Activated CD4-positive, alpha-beta T cell treated with anti-CD3 and anti-CD28 coated beads, Interleukin-2, Interleukin-4, amounts not matched to agents 100 ng/mL and 50 ng/mL, durations not matched to agents 16 hours and 8 hours (primary cell): ENCODE measurements around the gene ENTPD6.
"Not testable (repeated sequence)": the region's sequence is repeated elsewhere in the genome, so short reads cannot be mapped to it uniquely, and the experiment has no call there.

ENCODE experiments used
- DNase-seq: peaks from one replicate; pipeline ENCODE4 v3.0.0-alpha.2; 2020; ENCODE audit warnings: low spot score

The ENTPD6 gene

DNA sequence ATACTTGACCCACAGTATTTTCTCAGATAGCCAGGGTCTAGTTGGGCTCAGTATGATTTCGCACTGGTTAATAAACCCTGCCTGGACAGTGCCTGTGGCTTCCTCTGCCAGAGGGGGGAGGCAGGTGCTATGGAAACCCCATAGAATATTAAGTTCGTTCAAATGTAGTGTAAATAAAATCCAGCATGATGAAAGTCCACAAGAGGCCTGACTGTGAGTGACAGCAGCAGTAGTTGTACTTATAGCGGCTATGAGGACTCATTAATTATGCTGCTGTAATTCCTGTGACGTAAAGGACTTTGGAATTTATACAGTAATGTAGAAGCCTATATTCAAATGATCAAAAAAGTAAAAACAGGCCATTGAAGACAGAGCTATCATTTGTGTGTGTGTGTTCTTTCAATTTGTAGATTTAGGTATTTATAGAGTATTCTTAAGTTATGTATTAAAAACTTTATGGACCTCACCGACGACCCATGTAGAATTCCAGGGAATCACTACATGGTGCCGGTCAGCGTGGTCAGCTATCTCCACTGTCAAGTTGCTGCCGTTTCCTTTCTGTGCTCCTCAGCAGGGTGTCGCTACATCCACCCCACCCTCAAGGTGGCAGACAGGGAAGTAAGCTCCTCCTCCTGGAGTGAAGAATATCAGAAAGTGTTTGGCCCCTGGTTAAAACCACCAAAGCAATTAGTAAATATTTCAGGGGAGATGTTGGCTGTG lies 62.4 kb downstream of the ENTPD6 start:
- DNase-seq, result no peak

DNA sequence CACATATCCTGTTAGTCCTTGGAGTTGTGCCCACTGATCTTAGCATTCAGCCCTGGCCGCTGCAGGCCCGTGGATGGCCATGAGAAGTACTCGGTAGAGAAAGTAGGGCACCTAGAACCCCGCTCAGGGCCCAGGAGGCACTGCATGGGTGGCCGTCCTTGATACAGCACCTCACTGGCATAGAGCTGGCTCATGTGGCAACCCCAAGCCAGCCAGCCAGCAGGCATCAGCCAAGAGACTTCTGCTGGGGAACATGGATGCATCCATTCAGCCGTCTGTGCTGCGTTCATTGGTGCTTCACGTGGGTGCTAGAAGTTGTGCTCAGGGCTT lies 62.9 kb downstream of the ENTPD6 start:
- DNase-seq, result no peak

DNA sequence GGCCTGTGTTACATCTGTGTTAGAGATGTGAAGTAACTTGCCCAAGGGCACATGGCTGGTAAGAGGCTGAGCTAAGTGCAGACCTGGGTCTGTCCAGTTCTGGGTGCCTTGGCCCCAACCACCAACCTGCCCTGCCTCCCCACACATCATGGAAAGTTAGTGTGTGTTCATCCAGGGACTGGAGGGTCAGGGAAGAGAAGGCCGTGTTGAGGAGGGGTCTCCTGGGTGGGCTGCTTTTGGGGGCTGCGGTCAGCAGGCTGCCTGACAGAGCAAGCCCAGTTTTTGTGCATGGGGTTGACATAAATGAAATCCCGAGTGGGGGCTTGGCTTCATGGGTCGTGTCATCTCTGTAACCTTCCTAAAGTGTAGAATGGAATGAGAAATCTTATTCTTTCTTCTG lies 63.3 kb downstream of the ENTPD6 start:
- no peak for DNase-seq

DNA sequence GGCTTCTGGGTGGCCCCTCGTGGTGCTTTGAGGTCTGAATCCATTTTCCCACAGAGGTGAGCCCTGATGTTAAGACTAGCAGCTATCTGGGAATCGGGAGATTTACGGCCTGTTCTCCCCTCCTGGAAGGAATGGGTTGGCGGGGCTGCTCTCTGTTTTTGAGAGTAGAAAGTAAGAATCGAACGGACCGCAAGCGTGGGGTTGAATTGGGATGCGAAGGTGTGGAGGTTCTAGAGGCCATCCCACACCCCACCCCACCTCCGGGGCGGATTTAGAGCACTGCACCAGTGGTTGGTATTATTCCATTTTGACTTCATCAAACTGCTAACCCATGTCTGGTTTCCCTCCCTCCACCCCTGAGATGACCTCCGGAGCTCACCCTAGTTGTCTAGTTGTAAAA lies 63.8 kb downstream of the ENTPD6 start:
- no peak for DNase-seq

DNA sequence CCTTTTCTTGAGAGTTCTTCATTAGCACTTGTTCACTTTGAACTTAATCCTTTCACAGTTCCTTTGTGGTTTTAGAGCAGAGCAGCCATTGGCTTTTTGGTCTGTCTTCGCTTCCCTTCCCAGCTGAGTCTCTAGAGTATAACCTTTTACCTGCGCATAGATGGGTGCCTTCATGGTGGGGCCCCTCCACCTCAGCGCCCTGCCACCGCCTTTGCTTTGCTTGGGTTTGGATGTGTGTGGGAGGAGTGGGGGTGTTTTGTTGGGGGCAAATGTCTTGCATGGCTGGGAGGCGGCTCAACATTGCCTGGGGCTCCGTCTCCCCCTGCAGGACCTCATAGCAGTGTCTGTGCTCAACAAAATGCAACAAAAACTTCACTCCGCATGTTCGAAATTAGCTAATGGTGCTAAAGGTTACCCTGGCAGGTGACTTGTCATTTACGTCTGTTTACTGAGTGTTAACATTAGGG lies 64.3 kb downstream of the ENTPD6 start:
- DNase-seq, result no peak

DNA sequence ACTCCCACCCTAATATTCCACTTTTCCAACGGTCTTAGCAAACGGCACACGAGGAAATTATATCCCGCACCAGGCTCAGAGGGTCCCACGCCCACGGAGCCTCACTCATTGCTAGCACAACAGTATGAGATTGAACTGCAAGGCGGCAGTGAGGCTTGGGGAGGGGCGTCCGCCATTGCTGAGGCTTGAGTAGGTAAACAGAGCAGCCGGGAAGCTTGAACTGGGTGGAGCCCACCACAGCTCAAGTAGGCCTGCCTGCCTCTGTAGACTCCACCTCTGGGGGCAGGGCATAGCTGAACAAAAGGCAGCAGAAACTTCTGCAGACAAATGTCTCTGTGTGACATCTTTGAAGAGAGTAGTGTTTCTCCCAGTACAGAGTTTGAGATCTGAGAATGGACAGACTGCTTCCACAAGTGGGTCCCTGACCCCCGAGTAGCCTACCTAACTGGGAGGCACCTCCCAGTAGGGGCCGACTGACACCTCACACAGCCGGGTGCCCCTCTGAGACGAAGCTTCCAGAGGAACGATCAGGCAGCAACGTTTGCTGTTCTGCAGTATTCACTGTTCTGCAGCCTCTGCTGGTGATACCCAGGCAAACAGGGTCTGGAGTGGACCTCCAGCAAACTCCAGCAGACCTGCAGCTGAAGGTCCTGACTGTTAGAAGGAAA lies 65.4 kb downstream of the ENTPD6 start:
- not testable (repeated sequence) for DNase-seq

DNA sequence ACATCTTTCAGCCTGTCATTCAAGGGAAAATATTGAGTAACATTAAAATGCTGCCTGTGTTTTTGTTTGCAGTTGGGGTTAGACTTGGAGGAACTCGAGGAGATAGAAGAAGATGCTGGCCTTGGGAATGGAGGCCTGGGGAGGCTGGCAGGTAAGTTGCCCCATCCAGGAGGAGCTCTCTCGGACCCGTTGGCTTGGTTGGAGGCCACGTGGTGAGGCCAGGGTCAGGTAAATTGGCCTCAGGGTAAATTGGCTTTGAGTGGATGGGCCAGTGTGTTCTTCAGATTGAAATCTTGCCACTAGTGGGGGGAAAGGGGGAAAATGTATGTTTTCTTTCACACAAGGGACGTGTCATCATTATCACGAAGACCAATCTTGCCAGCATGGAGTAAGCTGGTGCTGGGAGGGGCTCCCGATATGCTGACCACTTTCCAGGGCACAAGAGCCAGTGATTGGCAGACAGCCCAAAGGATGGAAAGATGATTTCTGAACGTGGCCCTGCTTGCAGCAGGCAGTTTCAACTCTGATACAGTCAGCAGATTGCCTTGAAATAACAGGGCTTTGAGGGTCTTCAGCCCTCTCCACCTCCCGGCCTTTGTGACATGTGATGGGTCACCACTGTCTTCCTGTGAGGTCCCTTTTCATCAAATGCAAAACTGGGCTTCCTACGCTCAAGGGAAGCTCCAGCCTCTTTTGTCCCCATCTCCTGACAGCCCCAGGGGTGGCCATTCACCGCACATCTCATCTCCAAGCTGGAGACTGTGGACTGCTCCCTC lies 73.7 kb downstream of the ENTPD6 start:
- no peak for DNase-seq

DNA sequence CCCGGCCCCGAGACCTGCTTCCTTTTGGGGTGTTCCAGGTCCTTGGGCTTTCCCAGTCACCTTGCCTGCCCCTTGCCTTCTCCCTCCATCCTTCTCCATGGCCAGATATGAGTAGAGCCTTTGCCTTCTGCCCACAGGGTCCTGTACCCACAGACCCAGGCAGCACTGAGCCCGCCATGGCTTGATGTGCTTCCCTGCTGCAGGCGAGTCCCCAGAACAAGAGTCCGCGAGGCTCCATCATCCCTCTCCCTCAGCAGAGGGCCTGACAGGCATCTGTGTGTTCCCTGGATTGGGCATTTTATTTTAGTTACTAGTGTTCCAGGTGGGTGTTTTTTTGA lies 74.3 kb downstream of the ENTPD6 start:
- DNase-seq, result no peak

DNA sequence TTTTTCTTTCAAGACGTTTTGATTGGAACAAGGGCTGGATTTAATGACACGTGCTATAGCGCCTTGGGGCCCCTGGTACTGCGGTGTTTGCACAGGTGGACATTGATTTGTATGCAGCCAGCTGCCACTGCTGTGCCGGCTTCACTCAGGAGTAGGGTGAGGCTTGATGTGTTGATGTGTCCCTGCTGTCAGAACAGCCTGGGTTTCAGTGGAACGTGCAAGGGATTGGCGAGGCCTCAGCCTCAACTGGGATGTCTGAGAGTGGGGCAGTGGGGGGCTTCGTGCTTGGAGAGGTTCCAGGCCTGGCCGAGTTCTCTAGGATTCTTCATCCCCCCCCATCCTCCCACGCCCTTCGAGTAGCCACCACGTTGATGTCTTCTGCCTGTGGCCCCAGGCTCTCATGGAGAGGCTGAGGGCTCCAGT lies 75.3 kb downstream of the ENTPD6 start:
- DNase-seq, result no peak

DNA sequence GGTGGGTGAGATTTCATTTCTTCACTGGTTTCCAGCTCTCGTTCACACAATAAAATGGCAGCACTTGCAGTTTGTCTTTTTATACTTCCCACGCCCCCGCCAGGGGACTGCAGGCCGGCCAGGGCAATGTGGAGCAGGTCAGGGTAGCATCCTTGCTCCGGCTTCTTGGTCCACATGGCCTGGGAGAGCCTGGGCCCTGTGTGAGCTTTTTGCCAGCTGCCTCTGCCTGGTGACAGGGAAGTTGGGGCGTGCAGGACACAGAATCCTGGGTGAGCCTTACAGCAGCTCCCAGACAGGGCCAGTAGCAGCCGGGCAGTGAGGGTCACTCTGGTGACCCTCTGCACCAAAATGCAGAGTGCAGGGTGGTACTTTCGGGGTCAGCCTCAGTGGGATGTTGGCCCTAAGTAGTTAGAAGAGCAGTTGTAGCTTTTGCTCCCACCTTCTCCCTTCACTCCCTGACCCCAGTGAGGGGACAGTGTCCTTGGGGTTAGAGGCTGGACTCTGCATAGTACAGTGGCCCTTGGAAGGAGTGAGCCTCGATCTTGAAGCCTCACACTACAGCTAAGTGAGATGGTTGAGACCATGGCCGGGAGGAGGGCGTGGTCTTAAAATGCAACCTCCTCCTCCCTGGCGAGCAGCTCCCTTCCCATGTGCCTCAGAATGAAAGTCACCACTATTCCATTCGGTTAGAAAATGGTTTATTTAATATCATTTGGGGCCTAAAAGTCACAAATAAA lies 76.1 kb downstream of the ENTPD6 start:
- no peak for DNase-seq

DNA sequence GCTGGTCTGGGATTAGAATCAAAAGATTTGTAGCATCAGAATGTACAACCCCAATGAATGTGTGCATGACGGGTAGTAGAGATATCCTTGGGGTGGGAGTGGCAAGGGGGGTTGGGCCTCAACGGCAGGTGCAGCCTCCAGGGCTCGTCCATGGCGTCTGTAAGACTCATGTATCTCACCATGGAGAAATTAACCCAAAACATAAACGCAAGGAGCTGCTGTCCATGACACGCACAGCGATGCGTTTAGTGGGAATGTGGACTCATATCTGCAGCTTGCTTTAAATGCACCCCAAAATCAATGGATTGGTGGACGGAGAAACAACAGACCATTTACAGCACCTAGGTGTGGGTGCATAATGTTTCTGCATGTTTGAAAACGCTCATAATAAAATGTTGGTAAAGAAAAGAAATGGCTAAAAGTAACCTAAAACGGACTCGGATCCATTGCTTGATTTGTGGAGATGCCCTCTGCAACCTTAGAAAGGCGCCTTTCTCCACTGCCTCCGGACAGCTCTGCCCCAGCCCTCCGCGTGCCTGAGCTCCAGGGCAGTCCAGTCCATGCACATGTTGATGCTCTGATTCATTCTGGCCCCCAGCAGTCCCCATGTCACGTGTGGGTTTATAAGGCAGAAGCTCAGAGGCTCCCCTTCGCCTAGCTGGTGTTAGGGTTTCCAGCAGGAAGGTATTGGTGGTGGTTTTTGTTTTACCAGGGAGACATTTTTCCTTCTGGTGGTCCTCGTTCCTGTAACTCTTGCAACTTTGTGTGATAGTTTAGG lies 76.9 kb downstream of the ENTPD6 start:
- no peak for DNase-seq

DNA sequence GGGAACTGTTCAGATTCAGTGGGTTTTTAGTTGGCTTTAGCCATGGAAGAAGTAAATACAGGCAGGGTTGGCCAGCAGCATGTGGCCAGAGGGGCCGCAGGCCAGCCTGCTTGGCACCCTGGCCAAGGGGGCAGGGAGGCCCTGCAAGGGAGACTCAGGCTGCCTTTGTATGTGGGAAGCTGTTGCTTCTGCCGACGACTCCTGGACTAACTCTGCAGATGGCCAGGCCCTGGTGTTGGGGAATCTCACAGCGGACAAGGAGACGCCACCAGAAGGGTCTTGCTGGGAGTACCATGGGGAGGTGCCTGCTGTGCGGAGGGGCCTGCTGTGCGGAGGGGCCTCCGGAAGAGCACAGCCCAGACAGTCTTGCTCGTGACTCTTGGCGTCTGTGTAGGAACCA lies 77.5 kb downstream of the ENTPD6 start:
- DNase-seq, result no peak

DNA sequence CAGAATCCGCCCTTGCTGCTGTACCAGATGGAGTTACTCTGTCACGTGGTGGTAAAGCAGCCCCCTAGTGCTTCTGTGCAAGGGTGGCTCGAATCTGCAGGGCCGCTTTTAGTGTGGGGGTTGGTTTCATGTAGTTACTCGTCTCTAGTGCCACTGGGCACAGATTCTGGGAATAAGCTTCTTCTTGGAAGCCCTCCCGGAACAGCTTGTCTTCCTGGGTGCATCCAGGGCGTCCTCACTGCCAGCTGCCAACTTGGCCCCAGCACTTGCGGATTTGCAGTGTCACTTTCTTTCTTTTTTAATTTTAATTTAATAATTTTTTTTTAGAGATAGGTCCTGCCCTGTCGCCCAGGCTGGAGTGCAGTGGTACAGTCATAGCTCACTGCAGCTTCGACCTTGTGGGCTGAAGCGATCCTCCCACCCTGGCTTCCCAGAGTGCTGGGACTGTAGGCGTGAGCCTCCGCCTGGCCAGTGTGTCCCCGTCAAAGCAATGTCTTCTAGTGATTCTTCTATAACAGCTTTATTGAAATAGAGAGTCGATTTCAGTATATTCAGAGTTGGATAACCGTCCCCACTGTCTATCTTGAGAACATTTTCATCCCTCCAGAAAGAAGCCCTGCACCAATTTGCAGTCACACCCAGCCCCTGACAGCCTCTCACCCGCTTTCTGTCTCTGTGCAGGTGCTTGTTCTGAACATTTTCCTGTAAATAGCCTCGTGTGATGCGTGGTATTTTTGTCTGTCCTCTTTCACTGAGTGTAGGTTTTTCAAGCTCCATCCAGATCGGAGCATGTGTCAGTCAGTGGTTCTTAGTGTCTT lies 78.2 kb downstream of the ENTPD6 start:
- no peak for DNase-seq

DNA sequence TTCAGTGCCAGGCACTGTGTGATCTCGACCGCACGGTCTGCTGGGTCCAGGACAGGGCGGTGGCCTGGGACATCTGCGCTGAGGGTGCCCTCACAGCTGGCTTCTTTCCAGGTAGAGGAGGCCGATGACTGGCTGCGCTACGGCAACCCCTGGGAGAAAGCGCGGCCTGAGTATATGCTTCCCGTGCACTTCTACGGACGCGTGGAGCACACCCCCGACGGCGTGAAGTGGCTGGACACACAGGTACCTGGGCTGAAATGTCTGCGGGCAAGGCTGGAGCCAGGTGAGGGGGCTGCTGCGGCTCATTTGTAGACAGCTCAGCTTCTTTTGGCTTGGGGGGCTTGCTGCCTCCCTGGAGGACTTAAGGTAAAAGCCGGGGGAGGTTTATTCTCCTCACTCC lies 79.0 kb downstream of the ENTPD6 start:
- DNase-seq, result no peak

DNA sequence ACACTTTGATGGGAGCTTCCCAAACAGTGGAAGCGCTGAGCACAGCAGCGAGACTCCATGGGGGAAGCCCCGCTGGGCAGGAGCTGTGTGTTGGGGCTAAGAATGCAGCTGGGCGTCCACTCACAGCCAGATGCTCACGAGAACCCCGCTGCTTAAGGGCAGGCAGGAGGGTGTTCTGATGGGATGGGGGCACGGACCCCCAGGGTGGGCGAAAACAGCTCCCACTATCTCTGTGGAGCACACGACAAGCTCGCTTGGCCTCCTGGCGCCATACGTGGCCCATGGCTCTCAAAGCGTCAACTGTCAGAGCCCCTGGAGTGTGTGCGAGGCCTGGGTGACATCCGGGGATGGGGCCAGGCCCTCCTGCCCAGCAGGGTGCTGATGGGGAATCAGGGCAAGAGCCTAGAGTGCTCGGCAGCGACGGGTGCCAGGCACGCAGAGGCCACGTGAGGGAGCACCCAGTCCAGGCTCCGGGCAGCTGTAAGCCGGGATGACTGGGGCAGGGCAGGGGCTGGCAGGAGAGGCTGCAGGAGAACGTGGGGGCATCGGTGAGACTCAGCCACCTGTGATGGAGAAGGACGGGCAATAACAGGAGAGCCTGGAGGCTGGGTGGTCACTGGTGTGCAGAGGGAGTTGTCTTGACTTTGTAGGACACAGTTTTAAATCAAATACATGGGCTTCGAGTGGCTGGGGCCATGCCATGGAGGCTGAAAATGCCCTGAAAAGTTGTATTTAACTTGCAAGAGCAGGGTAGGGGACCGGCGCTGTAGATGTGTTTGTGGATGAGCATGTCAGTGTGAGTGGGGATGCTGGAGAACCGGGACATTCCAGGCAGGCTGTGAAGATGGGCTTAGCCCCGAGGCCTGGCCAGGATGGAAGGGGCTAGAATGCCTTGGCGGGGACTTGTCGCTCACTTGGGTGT lies 79.6 kb downstream of the ENTPD6 start:
- no peak for DNase-seq

DNA sequence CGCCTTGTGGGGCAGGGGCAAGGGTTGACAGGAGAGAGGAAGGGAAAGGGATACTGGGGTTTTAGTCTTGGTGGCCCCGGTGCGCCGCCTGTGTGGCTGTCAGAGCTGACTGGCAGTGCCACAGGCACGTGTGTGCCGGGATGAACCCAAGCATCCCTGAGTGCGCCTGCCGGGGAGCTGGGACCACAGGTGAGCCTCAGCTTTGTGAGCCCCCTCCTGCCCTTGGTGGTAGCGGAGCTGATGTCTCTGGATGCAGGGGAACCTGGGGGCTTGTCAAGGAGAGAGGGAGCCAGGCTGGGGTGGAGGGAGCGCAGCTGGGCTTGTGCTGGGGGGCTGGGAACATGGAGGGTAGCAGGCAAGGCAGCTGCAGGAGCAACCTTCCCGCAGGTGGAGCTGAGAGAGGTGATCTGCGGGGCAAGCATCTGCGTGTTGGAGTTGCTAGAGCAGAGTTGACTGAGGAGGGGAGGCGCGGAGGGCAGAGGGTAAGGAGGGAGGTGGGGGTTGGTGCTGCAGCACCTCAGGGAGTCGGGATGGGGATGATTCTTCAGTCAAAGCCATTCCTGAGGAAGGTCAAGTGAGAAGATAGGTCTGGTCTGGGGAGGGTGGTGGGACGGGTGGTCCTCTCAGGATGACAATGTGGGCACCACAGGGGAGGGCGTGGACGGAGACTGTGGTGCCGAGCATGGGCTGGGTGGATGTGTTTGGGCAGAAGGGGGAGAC lies 80.5 kb downstream of the ENTPD6 start:
- no peak for DNase-seq
